GM19193 (cell line): ENCODE measurements around the gene GAL.

Source experiments
- POLR2A ChIP-seq: IDR thresholded peaks from 4 replicates; pipeline ENCODE4 v1.6.1; 2011; ENCODE audit not compliant: insufficient read depth, insufficient read length; ENCODE audit errors: extremely low read depth

GAL gene

GRCh38 chr11:68714060-68714856, 29.9 kb downstream of the GAL start:
- TF ChIP-seq POLR2A = no peak

GRCh38 chr11:68715456-68716122, 31.2 kb downstream of the GAL start:
- TF ChIP-seq POLR2A = no peak

- TF ChIP-seq POLR2A = no peak
These were observed 36.7 kb downstream of the GAL start for GRCh38 chr11:68721075-68721474.

GRCh38 chr11:68722143-68722542, 37.8 kb downstream of the GAL start:
- no peak for TF ChIP-seq POLR2A

GRCh38 chr11:68724293-68724692, 39.9 kb downstream of the GAL start:
- no peak for TF ChIP-seq POLR2A

- TF ChIP-seq POLR2A = no peak
These were observed 43.4 kb downstream of the GAL start for GRCh38 chr11:68727783-68728182.

- TF ChIP-seq POLR2A = no peak
These were observed 49.8 kb downstream of the GAL start for GRCh38 chr11:68734111-68734510.

- no peak for TF ChIP-seq POLR2A
These were observed 50.8 kb downstream of the GAL start for GRCh38 chr11:68735125-68735524.

- no peak for TF ChIP-seq POLR2A
These were observed 51.3 kb downstream of the GAL start for GRCh38 chr11:68735646-68736045.
